ENCODE measurements around the gene KRI1. TPM values are rescaled to one million over a fixed set of nuclear protein-coding genes. Genes with fewer than 3 reads are reported as not detected.

The KRI1 gene
- total RNA-seq, 1 experiment from 2014 or later = 24.5 TPM

DNA sequence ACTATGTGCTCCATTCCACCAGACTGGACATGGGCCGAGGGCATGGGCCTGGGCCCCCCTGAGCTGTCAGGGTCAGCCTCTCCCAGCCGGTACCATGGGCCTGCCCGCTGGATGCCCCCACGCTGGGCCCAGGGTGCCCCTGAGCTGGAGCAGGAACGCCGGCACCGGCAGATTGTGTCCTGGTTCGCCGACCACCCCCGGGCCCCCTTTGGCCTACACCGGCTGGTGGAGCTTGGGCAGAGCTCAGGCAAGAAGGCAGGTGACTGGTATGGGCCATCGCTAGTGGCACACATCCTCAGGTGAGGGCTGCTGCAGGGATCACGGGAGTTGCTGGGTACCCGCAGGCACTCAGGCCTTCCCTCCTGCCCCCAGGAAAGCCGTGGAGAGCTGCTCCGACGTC lies 19.0 kb downstream of the KRI1 start:
- Histone ChIP-seq H3K4me1 (replicated peaks; ENCODE audit: insufficient read depth) (peaks cover 6% of the 10 kb centered on the region; the same call in 1 of the 2 replicates), H3K27me3 (ENCODE audit: insufficient read depth, low read depth) (no peaks in the 10 kb centered on the region), H3K4me2 (no peak overlapping the region), H3K9me2 (ENCODE audit: insufficient read depth) (no peaks in the 10 kb centered on the region), H3K36me3 (ENCODE audit: low read depth) (0 out of 2 replicates have a peak, but pooled peaks cover 8% of the 10 kb centered on the region), H4K20me1 (ENCODE audit: insufficient read depth) (no peaks in the 10 kb centered on the region), H3K79me2 (ENCODE audit: low read depth) (peaks cover 10% of the 10 kb centered on the region), H3F3A (ENCODE audit: insufficient read depth, low read depth) (peaks cover 13% of the 10 kb centered on the region; the same call in 1 of the 2 replicates), H3K27ac (no peak overlapping the region), H3K4me3 (no peak overlapping the region), H3K9me3 (ENCODE audit: insufficient read depth, low read depth) (no peaks in the 10 kb centered on the region), H2AFZ (no peak overlapping the region)
- POLR2A ChIA-PET (ENCODE audit: unreplicated experiment) = no interaction called here
- intact Hi-C loops (cut with micrococcal nuclease; ENCODE audit: unreplicated experiment) = no loop called here
- CTCF ChIA-PET = no interaction called here
- DNase-seq = no peak
- BruUV-seq (replicated peaks) = no TSS peak
- no peak for TF ChIP-seq EZH2 (IDR thresholded peaks at IDR 0.05; ENCODE audit: low read depth)
- TF ChIP-seq, protein P1, sequence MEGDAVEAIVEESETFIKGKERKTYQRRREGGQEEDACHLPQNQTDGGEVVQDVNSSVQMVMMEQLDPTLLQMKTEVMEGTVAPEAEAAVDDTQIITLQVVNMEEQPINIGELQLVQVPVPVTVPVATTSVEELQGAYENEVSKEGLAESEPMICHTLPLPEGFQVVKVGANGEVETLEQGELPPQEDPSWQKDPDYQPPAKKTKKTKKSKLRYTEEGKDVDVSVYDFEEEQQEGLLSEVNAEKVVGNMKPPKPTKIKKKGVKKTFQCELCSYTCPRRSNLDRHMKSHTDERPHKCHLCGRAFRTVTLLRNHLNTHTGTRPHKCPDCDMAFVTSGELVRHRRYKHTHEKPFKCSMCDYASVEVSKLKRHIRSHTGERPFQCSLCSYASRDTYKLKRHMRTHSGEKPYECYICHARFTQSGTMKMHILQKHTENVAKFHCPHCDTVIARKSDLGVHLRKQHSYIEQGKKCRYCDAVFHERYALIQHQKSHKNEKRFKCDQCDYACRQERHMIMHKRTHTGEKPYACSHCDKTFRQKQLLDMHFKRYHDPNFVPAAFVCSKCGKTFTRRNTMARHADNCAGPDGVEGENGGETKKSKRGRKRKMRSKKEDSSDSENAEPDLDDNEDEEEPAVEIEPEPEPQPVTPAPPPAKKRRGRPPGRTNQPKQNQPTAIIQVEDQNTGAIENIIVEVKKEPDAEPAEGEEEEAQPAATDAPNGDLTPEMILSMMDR (conservative IDR thresholded peaks at IDR 0.05) = no peak

GRCh38 chr19:10544753-10545251 lies 21.0 kb downstream of the KRI1 start:
- ChIA-PET POLR2A (ENCODE audit: unreplicated experiment) (no interaction called here), CTCF (no interaction called here)
- Histone ChIP-seq H3K9me2 (ENCODE audit: insufficient read depth) (no peaks in the 10 kb centered on the region), H3K4me2 (peak overlapping the region; percentile 76), H3K4me3 (peak overlapping the region; percentile 82; the same call in 1 of the 2 replicates), H3K36me3 (ENCODE audit: low read depth) (0 out of 2 replicates have a peak, but pooled peaks cover 8% of the 10 kb centered on the region), H3K79me2 (ENCODE audit: low read depth) (peaks cover 10% of the 10 kb centered on the region), H3F3A (ENCODE audit: insufficient read depth, low read depth) (no peaks in the 10 kb centered on the region; the same call in 1 of the 2 replicates), H3K9me3 (ENCODE audit: insufficient read depth, low read depth) (no peaks in the 10 kb centered on the region), H4K20me1 (ENCODE audit: insufficient read depth) (no peaks in the 10 kb centered on the region), H3K27ac (no peak overlapping the region), H3K4me1 (replicated peaks; ENCODE audit: insufficient read depth) (peaks cover 6% of the 10 kb centered on the region; the same call in 1 of the 2 replicates), H2AFZ (no peak overlapping the region), H3K27me3 (ENCODE audit: insufficient read depth, low read depth) (no peaks in the 10 kb centered on the region)
- no peak for DNase-seq
- TF ChIP-seq EZH2 (IDR thresholded peaks at IDR 0.05; ENCODE audit: low read depth) = no peak
- TF ChIP-seq, protein P1 (conservative IDR thresholded peaks at IDR 0.05) = no peak
- intact Hi-C loops (cut with micrococcal nuclease; ENCODE audit: unreplicated experiment) = loop anchor here (5.0 kb wide), 1 partner anchor 43 kb away; the partner anchor contains the start of gene KEAP1
- TSS peak; percentile 52 for BruUV-seq (replicated peaks)

DNA sequence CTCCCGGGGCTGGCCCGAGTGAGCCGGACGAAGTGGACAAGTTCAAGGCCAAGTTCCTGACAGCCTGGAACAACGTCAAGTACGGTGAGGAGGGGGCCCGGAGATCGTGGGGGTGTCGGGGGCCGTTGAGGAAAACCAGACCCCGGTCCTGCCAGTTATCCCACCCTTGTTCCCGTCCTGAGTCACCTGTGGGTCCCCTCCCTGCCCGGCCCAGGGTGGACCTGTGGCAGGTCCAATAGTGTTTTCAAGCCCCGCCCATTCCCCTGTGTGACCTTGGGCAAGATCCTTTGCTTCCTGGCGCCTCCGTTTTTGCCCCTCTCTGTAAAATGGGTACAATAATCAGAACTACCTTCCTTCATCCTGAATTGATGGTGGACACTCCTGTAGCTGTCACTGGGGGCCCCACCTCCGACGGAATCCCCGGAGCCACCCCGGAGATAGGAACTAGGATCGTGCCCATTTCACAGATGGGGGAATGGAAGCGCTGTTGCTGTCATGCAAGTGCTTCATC lies 21.5 kb downstream of the KRI1 start:
- CTCF ChIA-PET = no interaction called here

More for the DNA sequence above, 21.5 kb downstream of the KRI1 start:
- POLR2A ChIA-PET (ENCODE audit: unreplicated experiment) = no interaction called here
- Histone ChIP-seq H3K4me1 (replicated peaks; ENCODE audit: insufficient read depth) (peaks cover 6% of the 10 kb centered on the region; the same call in 1 of the 2 replicates), H3K9me2 (ENCODE audit: insufficient read depth) (no peaks in the 10 kb centered on the region), H3K4me3 (peak overlapping the region; percentile 82), H3K27me3 (ENCODE audit: insufficient read depth, low read depth) (no peaks in the 10 kb centered on the region), H3K79me2 (ENCODE audit: low read depth) (peaks cover 10% of the 10 kb centered on the region), H4K20me1 (ENCODE audit: insufficient read depth) (no peaks in the 10 kb centered on the region), H3K36me3 (ENCODE audit: low read depth) (0 out of 2 replicates have a peak, but pooled peaks cover 6% of the 10 kb centered on the region), H3F3A (ENCODE audit: insufficient read depth, low read depth) (no peaks in the 10 kb centered on the region; the same call in 1 of the 2 replicates), H3K4me2 (peak overlapping the region; percentile 76), H3K9me3 (ENCODE audit: insufficient read depth, low read depth) (no peaks in the 10 kb centered on the region), H3K27ac (no peak overlapping the region), H2AFZ (peak overlapping the region; percentile 78)
- intact Hi-C loops (cut with micrococcal nuclease; ENCODE audit: unreplicated experiment) = loop anchor here (5.0 kb wide), 1 partner anchor 42 kb away; the partner anchor contains the start of gene KEAP1
- TF ChIP-seq EZH2 (IDR thresholded peaks at IDR 0.05; ENCODE audit: low read depth) = no peak
- TF ChIP-seq, protein P1 (conservative IDR thresholded peaks at IDR 0.05) = no peak
- peak in 1 of 2 experiments; percentile 22 for DNase-seq
- no TSS peak for BruUV-seq (replicated peaks)
